GM18519 (cell line): ENCODE measurements around the gene REM1.
"Not testable (repeated sequence)": the region's sequence is repeated elsewhere in the genome, so short reads cannot be mapped to it uniquely, and the experiment has no call there.

Experiments
- ATAC-seq: cut with Tn5 transposase; IDR thresholded peaks from one replicate; pipeline ENCODE4 v1.9.1; 2021; ENCODE audit warnings: mild to moderate bottlenecking, moderate library complexity; ENCODE audit not compliant: unreplicated experiment, low FRiP score

The REM1 gene

DNA sequence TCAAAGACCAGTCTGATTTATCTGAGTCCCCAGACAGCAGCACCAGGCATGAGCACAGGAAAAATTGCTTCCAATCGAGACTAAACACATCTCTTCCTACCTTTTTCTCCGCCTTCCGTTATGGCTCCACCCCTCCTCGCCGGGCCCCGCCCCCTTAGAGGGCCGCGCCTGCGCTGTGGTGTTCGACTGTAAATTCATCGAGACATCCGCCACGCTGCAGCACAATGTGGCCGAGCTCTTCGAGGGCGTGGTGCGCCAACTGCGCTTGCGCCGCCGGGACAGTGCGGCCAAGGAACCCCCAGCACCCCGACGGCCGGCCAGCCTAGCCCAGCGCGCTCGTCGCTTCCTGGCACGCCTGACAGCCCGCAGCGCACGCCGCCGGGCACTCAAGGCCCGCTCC lies 8.9 kb downstream of the REM1 start:
- ATAC-seq, result no peak

DNA sequence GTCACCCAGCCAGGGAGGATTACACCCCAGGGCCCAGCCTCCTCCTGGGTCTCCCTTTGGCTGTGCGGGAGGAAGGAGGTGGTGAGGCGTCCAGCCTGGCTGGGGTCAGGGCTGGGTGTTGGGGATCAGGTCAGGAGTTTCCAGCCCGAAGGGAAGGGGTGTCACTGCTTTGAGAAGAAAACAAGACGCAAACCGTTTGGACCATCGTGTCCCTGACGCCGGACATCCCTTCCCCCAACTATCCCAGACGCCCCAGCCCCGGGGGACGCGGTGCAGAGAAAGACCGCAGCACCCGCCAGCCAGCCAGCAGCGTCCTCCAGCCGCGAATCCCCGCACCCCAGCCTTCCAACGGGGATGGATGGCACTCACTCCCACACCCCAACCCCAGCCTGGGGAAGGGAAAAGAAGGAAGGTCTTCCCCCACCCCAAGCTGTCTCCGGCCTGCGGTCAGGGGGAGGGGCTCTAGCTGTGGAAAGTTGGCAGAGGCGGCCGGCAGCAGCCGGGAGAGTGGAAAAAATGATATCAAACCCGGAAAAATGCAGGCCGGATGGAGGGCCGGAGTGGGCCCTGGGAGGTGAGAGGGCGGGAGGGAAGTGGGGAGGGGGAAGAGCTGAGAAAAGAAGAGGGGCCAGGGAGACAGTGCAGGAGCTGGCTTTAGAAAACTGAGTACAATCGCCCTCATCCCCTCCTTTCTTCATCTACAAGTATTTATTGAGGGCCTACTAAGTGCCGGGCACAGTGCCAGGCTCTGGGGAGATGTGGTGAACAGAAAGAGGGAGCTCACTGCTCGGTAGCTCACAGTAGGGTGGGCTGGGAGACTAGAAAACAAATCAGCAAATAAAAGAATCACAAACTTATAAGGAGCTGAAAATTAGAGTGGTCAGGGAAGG lies 10.6 kb downstream of the REM1 start:
- no peak for ATAC-seq

DNA sequence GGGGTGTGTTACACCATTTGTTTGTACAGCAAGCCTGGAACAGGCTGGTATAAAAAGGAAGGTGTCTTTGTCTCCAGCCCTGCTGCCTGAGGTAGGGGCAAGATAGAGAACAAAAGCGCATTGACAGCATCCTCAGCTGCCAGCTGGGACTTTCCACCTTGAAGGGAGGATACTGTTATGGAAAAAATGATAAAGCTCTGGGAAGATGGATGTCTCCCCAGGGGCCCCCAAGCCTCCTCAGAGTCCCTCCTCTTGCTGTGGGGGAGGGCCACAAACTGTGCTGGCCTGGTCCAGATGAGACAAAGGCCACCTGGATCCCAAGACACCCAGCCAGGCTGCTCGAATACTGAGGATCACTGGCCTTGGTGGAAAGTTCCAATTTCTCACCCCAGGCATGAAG lies 13.0 kb downstream of the REM1 start:
- ATAC-seq, result no peak

- no peak for ATAC-seq
Measured at GRCh38 chr20:31489152-31489551, 14.1 kb downstream of the REM1 start.

- ATAC-seq, result no peak
Measured at GRCh38 chr20:31490752-31491151, 15.7 kb downstream of the REM1 start.

- no peak for ATAC-seq
Measured at GRCh38 chr20:31494131-31494530, 19.0 kb downstream of the REM1 start.

DNA sequence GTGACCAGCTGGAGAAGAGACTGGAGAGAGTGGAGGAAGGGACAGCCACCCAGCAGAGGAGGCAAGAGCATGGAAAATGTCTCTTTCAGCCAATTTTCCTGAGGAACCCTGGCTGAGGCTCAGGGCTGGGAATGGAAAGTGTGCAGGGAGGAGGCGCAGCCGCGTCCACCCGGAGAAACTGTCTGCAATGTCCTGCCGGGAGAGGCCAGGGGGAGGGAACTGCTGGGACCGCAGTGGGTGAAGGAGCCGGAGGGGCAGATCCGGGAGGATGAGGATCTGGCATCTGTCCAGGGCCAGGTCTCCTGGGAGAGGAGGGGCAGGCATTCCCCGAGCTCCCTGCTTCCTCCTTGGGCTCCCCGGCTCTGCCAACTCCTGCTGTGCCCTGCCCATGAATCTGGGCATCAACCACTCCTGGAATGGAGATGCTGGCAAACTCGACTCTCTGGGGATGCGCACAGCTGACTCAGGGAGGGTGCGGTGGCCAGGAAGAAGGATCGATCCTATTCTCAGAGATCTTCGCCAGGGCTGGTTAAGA lies 21.7 kb downstream of the REM1 start:
- no peak for ATAC-seq

GRCh38 chr20:31497838-31498540 lies 22.9 kb downstream of the REM1 start:
- ATAC-seq, result no peak

- ATAC-seq, result no peak
Measured at GRCh38 chr20:31500527-31500926, 25.4 kb downstream of the REM1 start.

GRCh38 chr20:31502884-31503673 lies 28.0 kb downstream of the REM1 start:
- ATAC-seq, result peak; percentile 98

- ATAC-seq, result no peak
Measured at GRCh38 chr20:31505903-31506302, 30.8 kb downstream of the REM1 start.

- no peak for ATAC-seq
Measured at GRCh38 chr20:31508517-31509244, 33.6 kb downstream of the REM1 start.

- ATAC-seq, result peak; percentile 93
Measured at GRCh38 chr20:31514154-31515071, 39.3 kb downstream of the REM1 start, which contains the start of gene HM13. TSS of gene HM13 (plus strand) at chr20:31514442. CDS start at chr20:31514552, 110 bp downstream.

- no peak for ATAC-seq
Measured at GRCh38 chr20:31515072-31515774, 40.1 kb downstream of the REM1 start.

DNA sequence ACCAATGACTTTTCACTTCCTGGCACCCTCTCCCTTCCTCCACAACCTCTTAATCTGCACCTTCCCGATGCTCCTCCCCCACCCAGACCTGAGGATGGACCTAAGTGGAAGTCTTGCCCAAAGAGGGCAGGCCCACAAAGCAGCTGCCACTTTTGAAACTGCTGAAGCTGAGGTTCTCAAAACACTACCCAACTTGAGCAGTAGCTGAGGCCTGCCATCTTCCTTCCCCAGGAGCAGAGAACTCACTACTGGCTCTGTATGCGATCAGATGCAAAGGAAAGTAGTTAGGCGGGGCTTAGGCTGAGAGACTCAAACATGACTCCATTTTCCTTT lies 40.7 kb downstream of the REM1 start:
- no peak for ATAC-seq

DNA sequence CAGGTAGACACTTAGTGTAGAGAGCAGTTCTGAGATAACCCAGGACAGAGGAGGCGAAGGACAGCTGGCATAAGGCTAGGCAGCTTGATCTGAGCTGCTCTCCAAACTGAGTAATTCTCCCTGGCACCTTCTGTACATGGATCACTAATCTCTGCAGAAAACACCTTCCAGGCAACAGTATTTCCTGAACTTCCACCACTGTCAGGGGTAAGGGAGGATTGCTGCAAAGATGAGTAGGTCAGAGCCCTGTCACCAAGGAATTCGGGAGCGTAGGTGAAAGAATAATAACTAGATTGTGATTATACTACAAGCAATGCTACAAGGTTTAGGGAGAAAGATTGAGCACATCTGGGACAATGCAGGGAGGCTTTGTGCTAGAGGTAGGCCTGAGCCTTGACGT lies 41.1 kb downstream of the REM1 start:
- no peak for ATAC-seq

GRCh38 chr20:31516651-31517050 lies 41.6 kb downstream of the REM1 start:
- no peak for ATAC-seq

DNA sequence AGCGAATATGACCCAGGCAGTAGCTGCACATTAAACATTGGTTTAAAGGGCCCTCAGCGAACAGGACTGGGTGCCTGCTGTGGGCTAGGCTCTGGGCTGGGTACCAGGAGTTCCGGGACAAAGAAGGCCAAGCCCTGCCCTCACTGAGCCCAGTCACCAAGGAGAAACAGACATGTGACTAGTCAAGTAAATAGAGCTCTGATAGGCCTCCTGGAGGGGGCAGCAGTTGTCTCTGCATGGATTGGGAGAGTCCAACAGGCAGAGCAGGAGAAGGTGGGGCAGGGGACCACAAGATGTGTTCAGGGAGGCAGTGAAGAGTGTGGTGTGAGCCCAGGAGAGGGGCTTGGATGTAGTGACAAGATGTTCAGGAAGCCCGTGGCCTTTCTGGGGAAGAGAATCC lies 42.3 kb downstream of the REM1 start:
- no peak for ATAC-seq

DNA sequence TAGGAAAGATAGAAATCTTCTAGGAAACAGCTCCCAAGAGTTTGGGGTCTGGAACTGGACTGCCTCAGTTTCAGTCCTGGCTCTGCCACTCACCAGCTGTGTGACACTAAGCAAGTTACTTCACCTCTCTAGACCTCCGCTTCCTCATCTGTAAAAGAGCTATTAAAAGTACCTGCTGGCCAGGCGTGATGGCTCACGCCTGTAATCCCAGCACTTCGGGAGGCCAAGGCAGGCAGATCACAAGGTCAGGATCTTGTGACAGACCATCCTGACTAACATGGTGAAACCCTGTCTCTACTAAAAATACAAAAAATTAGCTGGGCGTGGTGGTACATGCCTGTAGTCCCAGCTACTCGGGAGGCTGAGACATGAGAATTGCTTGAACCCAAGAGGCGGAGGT lies 46.2 kb downstream of the REM1 start:
- ATAC-seq, result not testable (repeated sequence)
